HG03457 (cell line): ENCODE data around the gene AMT.
"Not testable (repeated sequence)": the region's sequence is repeated elsewhere in the genome, so short reads cannot be mapped to it uniquely, and the experiment has no call there.

Experiments
- ATAC-seq: cut with Tn5 transposase; IDR thresholded peaks from one replicate; pipeline ENCODE4 v1.9.1; 2021; ENCODE audit warnings: moderate number of reproducible peaks; ENCODE audit not compliant: unreplicated experiment

The AMT gene

GRCh38 chr3:49427586-49427985 is 5.3 kb upstream of the AMT start:
- ATAC-seq = no peak

DNA sequence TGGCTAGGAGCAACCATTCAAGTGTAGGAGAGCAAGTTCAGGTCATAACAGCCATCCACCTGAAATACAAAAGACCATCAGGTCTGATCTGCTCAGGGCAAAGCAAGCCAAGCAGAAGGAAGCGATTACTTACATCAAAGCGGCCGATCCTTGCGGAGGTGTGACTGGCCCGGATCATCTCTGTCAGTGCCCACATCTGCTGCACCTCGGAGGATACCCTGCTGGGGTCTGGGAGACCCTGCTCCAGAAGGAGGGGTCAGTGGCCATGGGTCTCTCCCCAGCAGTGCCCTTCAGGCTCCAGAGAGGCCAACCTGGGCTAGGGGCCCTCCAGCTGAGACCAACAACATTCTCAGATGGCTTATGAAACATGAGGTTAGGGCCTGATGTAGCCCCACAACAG is 2.5 kb upstream of the AMT start:
- ATAC-seq = no peak

GRCh38 chr3:49421890-49422378 is 339 bp downstream of the AMT start:
- no peak for ATAC-seq

DNA sequence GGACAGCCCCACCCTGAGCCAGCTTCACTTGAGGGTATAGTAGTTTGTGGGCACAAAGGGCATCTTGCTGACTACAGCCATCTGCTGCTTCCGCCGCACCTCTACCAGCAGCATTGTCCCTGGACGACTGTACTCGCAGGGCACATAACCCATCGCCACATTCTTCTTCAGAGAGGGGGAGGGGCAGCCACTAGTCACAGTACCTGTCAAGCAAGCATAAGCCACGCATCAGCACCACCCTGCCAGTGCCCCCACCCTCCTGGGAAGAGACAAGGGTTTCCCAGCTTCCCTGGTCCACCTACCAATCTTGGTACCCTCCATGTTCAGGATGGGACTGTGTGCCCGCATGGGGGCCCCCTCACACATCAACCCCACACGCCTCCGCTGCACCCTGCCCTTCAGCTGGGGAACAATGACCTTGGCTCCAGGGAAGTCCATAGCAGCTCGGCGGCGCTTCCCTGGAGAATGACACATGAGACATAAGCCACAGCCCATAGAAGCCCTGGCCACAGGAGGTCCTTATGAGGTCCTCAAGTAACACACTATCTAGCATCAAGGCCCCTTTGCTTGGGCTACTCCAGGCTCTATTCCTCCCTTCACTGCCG is 4.7 kb downstream of the AMT start:
- ATAC-seq = no peak

DNA sequence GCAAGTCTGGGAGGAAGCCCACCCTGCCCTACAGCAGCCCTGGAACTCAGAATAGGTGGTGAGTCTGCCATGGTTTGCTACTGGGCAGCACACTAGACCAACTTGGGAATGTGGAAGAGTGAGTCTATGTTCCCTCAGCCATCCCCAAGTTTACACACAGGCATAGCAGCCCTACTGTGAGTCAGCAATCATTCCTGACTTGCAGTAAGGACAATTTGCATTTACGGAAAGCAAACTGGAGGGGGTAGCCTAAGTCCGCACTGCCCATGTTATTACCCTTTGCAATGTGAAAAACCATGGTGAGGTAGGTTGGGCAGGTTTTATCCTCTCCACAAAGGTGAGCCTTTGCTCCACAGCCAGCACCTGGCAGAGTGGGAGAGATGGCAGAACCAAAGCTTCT is 5.4 kb downstream of the AMT start:
- ATAC-seq = no peak

DNA sequence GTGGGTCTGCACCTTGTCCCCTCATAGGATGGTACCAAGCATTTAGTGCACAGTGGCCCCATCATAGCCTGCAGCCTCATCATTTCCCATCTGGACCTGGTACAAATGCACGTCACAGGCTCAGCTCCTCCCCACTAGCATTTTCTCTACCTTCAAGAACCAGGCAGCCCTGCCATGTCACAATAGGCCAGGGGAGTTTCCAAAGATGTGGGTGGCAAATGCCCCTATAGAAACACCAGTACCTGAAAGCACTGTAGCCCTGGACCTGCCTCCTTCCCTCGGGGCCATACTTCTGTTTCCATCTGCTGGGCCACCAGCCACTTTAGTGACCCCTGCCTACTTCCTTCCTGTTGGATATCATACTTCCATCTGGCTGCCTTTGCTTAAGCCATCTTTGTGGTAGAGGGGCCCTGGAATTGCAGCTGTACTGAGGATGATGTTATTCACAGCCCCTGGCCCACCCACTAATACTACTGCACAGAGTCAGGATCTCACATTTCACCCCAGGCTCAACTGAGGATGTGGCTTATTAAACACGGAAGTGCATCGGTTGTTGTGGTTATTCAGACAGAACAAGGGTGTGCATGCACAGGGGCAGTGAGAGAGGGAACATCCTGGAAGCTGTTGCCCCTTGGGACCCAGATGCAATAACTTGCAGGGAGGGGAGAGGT is 6.2 kb downstream of the AMT start:
- no peak for ATAC-seq

- no peak for ATAC-seq
These were observed 7.5 kb downstream of the AMT start for GRCh38 chr3:49414753-49415152.

- ATAC-seq = no peak
These were observed 8.9 kb downstream of the AMT start for GRCh38 chr3:49413338-49413734.

GRCh38 chr3:49412632-49413337 is 9.5 kb downstream of the AMT start:
- ATAC-seq = peak; percentile 4

- peak; percentile 60 for ATAC-seq
These were observed 10.2 kb downstream of the AMT start, which contains the start of the genes RHOA and TCTA for GRCh38 chr3:49411968-49412631. TSS of gene RHOA (minus strand) at chr3:49411976. CDS start at chr3:49375589, 36,387 bp downstream. TSS of gene TCTA (plus strand) at chr3:49412423. CDS start at chr3:49412427, 4 bp downstream.

DNA sequence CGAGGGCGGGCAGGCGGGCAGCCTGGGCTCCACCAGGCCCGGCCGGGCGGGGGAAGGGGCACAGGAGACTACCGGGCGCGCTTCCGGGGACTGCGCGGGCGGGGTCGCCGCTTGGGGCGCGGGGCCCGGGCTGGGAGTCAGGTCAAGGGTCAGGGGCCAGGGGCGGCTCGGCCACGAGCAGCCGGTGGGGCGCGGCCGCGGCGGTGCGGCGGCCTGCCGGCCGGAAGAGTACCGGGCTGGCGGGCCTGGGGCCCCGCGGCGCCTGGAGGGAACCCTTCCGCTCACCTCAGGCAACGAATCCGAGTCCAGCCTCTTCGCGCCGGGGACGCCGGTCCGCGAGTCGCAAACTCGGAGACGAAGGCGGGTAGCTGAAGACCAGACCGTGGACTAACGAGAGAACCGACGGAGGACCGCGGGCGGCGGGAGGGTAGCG is 10.7 kb downstream of the AMT start:
- peak; percentile 24 for ATAC-seq

DNA sequence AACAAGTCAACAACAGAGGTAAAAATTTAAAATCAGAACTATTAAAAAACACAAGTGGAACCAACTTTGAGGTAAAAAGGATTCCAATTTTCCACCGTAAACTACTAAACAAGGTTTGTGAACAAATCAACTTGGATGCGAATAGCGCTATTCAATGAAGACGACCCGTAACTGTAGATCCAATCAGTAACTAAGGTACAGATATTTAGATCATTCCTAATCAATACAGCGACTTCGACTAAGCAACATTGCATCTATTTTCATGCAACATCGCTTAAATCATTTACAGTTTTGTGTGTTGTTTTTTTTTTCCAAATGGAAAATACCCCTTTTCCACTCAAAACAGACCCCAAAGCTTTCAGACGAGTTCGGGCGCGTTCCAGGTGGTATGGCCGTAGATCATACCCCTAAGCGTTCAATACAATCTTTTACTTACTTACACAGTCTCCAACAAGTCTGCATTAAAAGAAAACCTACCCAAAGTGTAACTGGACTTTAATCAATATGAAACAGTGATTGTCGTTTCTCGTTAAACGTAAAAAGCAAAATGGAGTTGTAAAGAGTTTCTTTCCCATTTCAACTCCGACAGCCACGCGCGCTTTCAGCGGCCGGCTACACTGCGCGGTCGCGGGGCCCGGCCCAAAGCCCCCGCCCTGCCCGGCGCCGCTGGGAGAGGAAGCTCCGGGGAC is 11.3 kb downstream of the AMT start:
- ATAC-seq = no peak

DNA sequence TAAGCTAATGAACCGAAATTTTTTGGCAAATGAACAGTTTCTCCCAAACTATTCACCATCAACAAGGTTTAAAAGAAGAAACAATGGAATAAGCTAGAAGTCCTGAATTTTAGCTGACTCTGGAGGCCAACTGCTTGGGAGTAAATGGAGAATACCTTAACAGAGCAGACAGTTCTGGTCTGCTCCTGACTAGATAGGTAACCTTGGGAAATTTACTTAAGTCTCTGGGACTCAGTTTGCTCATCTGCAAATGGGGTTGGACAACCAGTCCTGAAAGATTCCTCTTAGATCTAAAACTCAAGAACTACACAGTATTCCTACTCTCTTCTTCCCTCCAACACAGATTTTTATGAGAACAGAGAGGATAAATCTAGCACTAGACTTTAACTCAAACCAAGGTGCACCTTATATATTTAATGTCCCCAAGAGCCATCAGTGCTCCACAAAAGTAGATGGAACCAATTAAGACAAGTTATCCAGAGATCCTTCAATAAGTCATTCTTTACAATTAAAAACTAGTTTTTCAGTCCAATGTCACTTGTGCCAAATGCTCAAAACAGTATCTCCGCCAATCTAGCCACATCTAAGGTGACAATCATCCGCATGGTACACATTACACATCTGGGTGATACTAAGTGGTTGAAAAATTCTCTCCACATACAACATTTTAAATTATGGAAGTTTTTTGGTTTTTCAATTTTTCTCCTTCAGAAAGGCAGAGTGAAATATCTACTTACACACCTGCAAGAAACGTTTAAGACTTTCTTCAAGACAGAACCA is 12.0 kb downstream of the AMT start:
- no peak for ATAC-seq

DNA sequence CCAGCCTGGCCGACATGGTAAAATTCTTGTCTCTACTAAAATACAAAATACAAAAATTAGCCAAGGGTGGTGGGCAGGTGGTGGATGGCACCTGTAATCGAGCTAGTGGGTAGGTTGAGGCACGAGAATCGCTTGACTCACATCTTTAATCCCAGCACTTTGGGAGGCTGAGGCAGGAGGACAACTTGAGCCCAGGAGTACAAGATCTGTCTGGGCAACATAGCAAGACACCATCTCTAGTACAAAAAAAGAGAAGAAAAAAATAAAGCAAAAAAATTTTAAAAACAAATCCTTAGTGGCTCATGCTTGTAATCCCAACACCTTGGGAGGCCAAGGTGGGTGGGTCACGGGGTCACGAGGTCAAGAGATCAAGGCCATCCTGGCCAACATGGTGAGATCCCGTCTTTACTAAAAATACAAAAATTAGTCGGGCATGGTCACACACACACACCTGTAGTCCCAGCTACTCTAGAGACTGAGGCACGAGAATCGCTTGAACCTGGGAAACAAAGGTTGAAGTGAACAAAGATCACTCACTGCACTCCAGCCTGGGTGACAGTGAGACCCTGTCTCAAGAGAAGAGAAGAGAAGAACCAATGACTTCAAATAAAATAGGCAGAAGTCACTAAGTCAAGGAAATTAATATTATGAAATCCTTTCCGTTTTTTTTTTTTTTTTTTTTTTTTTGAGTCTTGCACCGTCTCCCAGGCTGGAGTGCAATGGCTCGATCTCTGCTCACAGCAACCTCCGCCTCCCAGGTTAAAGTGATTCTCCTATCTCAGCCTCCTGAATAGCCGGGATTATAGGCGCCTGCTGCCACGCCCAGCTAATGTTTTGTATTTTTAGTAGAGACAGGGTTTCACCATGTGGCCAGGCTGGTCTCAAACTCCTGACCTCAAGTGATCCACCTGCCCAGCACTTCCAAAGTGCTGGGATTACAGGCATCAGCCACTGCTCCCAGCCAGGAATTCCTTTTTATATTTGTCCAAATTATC is 15.4 kb downstream of the AMT start:
- ATAC-seq = no peak

GRCh38 chr3:49405570-49405969 is 16.7 kb downstream of the AMT start:
- ATAC-seq = not testable (repeated sequence)

GRCh38 chr3:49403891-49404290 is 18.4 kb downstream of the AMT start:
- no peak for ATAC-seq

DNA sequence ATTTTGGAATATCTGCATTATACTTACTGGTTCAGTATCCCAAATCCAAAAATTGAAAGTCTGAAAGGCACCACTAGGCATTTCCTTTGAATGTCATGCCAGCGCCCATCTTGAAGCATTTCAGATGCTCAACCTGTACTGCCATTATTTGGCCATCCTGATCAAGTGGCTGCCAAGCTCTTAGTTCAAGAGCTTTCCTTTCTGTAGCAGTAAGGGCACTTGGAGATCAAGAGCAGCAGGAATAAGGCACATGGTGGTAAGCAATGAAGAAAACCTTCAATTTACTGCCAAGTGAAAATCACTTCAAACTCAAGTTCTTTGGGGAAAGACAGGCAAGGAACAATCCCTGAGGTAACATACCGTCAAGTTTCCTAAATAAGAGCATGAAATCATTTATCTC is 20.5 kb downstream of the AMT start:
- ATAC-seq = no peak

DNA sequence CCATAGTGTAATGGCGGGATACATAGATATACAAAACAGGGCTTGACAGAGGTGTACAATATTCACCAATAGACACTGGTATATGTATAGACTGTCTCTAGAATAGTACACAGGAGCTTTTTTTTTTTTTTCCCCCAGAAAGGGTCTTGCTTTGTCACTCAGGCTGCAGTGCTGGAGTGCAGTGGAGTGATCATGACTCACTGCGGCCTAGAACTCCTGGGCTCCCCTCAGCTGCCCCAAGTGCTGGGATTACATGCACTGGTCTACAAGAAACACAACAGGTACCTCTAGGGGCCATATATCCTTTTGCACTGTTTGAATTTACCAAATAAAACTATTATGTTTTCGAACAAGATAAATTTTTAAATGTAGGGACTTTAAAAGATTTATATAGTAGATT is 22.8 kb downstream of the AMT start:
- ATAC-seq = no peak

DNA sequence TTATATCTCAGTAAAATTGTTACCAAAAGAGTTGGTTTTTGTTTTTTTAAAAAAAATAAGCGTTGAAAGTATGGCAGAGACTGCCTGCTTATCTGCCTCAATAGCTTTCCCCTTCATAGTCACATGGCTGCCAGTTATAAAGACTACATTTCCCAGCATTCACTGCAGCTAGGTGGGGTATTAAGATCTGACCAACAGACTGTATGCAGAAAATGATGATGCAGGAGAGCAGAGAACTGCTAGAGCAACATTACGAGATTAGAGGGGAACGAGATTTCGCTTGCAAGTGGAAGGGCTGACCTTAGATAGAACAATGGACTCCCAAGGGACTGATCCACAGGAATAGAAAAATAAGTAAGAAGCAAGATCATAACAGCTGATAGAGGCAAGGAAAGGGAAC is 24.8 kb downstream of the AMT start:
- ATAC-seq = no peak
